HL-60 (cell line): ENCODE data around the gene DIP2C.

ENCODE experiments used
- POLR2AphosphoS5 ChIP-seq: IDR thresholded peaks from 2 replicates; pipeline ENCODE4 v1.6.1; 2012; ENCODE audit warnings: low read depth
- SPI1 ChIP-seq: IDR thresholded peaks from 2 replicates; pipeline ENCODE4 v1.6.1; 2012; ENCODE audit warnings: low read depth, mild to moderate bottlenecking, borderline replicate concordance
- TF ChIP-seq, protein P1 (sequence below): IDR thresholded peaks from one replicate; pipeline ENCODE4 v1.5.1; 2011; ENCODE audit warnings: low read length, control low read depth, inconsistent platforms; ENCODE audit not compliant: insufficient read depth
- TF ChIP-seq, protein P2 (sequence below): IDR thresholded peaks from 2 replicates; pipeline ENCODE4 v1.6.1; 2012; ENCODE audit warnings: low read depth; ENCODE audit not compliant: insufficient replicate concordance

DNA sequence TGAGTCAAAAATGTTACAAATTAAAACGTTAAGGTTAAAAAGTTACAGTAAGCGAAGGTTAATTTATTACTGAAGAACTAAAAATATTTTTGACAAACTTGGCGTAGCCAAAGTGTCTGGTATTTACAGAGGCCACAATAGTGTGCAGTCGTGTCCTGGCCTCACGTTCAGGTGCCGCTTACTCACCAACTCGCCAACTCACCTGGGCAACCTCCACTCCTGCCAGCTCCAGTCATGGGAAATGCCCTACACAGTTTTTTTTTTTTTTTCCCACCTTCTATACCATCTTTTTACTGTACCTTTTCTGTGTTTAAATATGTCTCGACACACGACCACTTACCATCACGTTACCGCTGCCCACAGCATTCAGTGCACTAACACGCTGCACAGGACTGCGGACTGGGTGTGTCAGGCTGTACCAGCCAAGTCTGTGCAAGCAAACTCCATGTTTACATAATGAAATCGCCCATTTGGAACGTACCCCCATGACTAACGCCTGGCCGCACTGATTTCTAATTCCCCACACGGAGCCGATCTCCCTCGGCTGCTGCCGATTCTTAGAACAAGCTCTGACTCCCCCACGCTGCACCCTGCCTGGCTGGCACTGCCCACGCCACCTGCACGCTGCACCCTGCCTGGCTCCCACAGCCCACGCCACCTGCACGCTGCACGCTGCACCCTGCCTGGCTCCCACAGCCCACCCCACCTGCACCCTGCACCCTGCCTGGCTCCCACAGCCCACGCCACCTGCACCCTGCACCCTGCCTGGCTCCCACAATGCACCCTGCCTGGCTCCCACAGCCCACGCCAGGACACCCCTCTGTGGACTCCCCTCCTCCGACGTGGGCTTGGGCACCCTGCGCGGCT, 351.1 kb downstream of the DIP2C start:
- TF ChIP-seq, protein P1, sequence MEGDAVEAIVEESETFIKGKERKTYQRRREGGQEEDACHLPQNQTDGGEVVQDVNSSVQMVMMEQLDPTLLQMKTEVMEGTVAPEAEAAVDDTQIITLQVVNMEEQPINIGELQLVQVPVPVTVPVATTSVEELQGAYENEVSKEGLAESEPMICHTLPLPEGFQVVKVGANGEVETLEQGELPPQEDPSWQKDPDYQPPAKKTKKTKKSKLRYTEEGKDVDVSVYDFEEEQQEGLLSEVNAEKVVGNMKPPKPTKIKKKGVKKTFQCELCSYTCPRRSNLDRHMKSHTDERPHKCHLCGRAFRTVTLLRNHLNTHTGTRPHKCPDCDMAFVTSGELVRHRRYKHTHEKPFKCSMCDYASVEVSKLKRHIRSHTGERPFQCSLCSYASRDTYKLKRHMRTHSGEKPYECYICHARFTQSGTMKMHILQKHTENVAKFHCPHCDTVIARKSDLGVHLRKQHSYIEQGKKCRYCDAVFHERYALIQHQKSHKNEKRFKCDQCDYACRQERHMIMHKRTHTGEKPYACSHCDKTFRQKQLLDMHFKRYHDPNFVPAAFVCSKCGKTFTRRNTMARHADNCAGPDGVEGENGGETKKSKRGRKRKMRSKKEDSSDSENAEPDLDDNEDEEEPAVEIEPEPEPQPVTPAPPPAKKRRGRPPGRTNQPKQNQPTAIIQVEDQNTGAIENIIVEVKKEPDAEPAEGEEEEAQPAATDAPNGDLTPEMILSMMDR, result no peak
- TF ChIP-seq POLR2AphosphoS5 (no peak), SPI1 (no peak)
- TF ChIP-seq, protein P2, sequence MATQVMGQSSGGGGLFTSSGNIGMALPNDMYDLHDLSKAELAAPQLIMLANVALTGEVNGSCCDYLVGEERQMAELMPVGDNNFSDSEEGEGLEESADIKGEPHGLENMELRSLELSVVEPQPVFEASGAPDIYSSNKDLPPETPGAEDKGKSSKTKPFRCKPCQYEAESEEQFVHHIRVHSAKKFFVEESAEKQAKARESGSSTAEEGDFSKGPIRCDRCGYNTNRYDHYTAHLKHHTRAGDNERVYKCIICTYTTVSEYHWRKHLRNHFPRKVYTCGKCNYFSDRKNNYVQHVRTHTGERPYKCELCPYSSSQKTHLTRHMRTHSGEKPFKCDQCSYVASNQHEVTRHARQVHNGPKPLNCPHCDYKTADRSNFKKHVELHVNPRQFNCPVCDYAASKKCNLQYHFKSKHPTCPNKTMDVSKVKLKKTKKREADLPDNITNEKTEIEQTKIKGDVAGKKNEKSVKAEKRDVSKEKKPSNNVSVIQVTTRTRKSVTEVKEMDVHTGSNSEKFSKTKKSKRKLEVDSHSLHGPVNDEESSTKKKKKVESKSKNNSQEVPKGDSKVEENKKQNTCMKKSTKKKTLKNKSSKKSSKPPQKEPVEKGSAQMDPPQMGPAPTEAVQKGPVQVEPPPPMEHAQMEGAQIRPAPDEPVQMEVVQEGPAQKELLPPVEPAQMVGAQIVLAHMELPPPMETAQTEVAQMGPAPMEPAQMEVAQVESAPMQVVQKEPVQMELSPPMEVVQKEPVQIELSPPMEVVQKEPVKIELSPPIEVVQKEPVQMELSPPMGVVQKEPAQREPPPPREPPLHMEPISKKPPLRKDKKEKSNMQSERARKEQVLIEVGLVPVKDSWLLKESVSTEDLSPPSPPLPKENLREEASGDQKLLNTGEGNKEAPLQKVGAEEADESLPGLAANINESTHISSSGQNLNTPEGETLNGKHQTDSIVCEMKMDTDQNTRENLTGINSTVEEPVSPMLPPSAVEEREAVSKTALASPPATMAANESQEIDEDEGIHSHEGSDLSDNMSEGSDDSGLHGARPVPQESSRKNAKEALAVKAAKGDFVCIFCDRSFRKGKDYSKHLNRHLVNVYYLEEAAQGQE, result no peak
